ENCODE measurements around the gene RHBDD2.
"Not testable (repeated sequence)": the region's sequence is repeated elsewhere in the genome, so short reads cannot be mapped to it uniquely, and the experiment has no call there.

Gene RHBDD2

DNA sequence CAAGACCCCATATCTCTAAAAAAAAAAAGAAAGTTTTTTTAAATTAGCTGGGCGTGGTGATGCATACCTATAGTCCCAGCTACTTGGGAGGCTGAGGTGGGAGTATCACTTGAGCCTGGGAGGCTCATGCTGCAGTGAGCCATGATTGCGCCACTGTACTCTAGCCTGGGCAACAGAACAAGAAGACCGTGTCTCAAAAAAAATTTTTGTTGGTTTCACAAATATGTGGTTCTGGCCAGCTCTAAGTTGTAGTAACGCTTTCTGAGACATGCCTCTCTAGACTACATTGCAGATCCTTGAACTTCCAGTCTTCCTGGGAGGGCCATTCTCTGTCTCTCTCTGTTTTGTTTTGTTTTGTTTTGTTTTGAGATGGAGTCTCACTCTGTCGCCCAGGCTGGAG is 24.6 kb upstream of the RHBDD2 start:
- peak; percentile 88 for DNase-seq (ENCODE audit: low read depth)
- no peak overlapping the region for H3K4me3 ChIP-seq (ENCODE audit: low read depth, low read length)
- TF ChIP-seq, protein P1, sequence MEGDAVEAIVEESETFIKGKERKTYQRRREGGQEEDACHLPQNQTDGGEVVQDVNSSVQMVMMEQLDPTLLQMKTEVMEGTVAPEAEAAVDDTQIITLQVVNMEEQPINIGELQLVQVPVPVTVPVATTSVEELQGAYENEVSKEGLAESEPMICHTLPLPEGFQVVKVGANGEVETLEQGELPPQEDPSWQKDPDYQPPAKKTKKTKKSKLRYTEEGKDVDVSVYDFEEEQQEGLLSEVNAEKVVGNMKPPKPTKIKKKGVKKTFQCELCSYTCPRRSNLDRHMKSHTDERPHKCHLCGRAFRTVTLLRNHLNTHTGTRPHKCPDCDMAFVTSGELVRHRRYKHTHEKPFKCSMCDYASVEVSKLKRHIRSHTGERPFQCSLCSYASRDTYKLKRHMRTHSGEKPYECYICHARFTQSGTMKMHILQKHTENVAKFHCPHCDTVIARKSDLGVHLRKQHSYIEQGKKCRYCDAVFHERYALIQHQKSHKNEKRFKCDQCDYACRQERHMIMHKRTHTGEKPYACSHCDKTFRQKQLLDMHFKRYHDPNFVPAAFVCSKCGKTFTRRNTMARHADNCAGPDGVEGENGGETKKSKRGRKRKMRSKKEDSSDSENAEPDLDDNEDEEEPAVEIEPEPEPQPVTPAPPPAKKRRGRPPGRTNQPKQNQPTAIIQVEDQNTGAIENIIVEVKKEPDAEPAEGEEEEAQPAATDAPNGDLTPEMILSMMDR (conservative IDR thresholded peaks at IDR 0.05; ENCODE audit: low read depth, low read length), result no peak

DNA sequence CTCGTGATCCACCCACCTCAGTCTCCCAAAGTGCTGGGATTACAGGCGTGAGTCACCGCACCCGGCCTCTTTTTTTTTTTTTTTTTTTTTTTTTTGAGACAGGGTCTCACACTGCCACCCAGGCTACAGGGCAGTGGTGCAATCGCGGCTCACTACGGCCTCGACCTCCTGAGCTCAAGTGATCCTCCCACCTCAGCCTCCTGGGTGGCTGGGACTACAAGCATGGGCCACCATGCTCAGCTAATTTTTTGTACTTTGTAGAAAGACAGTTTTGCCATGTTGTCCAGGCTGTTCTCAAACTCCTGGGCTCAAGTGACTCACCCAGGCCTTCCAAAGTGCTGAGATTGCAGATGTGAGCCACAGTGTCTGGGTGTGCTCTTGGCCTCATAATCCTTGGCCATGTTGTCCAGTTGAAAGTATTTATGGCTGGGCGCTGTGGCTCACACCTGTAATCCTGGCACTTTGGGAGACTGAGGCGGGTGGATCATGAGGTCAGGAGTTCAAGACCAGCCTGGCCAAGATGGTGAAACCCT is 24.0 kb upstream of the RHBDD2 start:
- not testable (repeated sequence) for H3K4me3 ChIP-seq (ENCODE audit: low read depth, low read length)
- peak; percentile 18 for DNase-seq (ENCODE audit: low read depth)

DNA sequence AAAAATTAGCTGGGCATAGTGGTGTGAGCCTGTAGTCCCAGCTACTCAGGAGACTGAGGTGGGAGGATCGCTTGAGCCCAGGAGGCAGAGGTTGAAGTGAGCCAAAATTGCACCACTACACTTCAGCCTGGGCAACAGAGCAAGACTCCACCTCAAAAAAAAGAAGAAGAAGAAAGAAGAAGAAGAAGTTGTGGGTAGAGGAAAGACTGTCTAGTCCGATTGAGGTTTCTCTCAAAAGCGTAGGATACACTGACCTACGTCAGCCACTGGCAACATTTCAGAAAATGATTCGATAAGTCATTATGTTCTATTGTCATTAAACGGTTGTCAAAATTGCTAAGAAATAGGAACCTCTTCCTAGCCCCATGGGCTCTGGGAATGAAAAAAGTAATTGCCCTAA is 22.3 kb upstream of the RHBDD2 start:
- H3K4me3 ChIP-seq (ENCODE audit: low read depth, low read length), result no peak overlapping the region
- TF ChIP-seq, protein P1 (conservative IDR thresholded peaks at IDR 0.05; ENCODE audit: low read depth, low read length), result no peak
- no peak for DNase-seq (ENCODE audit: low read depth)

DNA sequence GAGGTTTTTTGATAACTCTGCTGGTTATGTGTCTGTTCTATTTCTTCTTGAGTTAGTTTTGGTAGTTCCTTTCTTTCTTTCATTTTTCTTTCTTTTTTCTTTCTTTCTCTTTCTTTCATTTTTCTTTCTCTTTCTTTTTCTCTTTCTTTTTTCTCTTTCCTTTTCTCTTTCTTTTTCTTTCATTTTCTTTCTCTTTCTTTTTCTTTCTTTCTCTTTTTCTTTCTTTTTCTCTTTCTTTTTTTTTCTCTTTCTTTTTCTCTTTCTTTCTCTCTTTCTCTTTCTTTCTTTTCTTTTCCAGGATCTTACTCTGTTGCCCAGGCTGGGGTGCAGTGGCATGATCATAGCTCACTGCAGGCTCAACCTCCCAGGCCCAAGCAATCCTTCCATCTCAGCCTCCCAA is 20.4 kb upstream of the RHBDD2 start:
- no peak for DNase-seq (ENCODE audit: low read depth)
- no peak overlapping the region for H3K4me3 ChIP-seq (ENCODE audit: low read depth, low read length)
- TF ChIP-seq, protein P1 (conservative IDR thresholded peaks at IDR 0.05; ENCODE audit: low read depth, low read length), result no peak

DNA sequence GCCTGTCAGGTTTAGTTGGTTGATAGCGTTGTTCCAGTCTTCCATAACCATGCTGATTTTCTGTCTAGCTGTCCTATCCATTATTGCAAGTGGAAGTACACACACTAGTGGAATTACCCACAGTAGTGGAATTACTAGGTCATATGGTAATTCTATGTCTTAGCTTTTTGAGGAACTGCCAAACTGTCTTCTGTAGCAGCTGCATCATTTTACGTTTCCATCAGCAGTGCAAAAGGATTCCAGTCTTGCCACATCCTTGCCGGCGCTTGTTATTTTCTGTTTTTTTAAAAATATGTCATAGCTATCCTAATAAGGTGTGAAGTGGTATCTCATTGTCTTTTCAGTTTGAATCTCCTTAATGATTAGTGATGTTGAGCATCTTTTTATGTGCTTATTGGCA is 17.2 kb upstream of the RHBDD2 start:
- TF ChIP-seq, protein P1 (conservative IDR thresholded peaks at IDR 0.05; ENCODE audit: low read depth, low read length), result no peak
- peak; percentile 71 for DNase-seq (ENCODE audit: low read depth)
- no peak overlapping the region for H3K4me3 ChIP-seq (ENCODE audit: low read depth, low read length)

DNA sequence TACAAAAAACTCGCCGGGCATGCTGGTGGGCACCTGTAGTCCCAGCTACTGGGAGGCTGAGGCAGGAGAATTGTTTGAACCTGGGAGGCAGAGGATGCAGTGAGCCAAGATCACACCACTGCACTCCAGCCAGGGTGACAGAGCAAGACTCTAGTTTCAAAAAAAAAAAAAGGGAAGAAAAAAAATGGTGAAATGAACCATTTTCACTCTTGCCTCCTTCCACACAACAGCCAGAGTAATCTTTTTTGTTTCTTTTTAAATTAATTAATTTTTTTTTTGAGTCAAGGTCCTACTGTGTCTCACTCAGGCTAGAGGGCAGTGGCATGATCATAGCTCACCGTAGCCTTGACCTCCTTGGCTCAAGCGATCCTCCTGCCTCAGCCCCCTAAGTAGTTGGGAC is 14.6 kb upstream of the RHBDD2 start:
- DNase-seq (ENCODE audit: low read depth); H3K4me3 ChIP-seq (ENCODE audit: low read depth, low read length): not testable (repeated sequence)

DNA sequence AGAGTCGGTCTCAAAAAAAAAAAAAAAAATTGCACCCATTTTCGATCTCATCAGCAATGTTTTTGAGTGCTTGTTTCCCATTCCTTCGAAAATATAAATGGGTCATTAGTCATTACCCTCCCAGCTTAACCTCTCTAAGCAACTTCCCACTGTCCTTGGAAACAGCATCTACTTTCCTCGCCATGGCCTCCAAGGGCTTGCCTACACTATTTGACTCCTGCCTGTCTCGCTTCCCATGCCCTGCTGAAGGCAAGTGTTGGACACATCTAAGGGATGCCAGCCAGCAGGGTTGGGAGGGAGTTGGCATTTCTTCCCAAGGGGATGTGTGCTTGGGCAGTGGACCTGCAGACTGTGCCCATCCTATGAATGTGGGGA is 12.7 kb upstream of the RHBDD2 start:
- H3K4me3 ChIP-seq (ENCODE audit: low read depth, low read length), result no peak overlapping the region
- DNase-seq (ENCODE audit: low read depth), result no peak
- TF ChIP-seq, protein P1 (conservative IDR thresholded peaks at IDR 0.05; ENCODE audit: low read depth, low read length), result no peak

DNA sequence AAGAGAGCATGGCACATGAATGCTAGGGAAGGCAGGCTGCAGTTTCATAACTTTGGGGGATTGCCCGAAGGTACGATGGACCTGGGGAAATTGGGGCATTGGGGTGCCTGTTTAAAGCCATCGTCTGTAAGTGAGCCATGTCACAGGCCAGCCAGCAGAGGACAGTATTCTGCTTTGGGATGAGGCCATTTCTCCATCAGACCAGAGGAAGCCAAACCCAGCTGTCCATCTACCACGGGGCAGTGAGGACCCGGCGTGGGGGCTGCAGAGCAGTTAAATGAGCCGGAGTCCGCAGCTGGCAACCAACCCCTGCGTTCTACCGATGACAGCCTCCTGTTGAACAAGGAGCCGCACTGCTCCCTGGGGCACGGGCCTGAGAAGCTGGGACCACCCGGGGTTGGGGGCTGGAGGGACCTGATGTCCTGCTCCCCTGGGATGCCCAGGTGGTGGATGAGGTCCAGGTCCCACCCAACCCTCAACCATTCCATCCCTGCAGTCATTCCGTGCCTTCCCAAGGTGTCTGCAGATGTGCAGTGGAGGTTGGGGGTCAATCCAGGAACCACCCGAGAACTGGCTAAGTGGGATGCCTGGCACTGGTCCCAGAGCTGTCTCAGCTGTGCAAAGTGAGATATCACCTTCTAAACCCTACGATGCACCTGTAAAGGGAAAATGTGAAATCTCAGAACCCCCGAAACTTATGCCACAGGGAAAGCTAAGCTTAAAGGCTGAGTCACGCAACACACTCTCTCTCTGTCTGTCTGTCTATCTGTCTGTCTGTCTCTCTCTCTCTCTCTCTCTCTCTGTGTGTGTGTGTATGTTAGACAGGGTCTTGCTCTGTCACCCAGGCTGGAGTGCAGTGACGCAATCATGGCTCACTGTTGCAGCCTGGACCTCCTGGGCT is 12.1 kb upstream of the RHBDD2 start:
- H3K4me3 ChIP-seq (ENCODE audit: low read depth, low read length), result no peak overlapping the region
- DNase-seq (ENCODE audit: low read depth), result peak; percentile 81
- TF ChIP-seq, protein P1 (conservative IDR thresholded peaks at IDR 0.05; ENCODE audit: low read depth, low read length), result peak; percentile 98
